ENCODE results near the gene MOB2.

The MOB2 gene

DNA sequence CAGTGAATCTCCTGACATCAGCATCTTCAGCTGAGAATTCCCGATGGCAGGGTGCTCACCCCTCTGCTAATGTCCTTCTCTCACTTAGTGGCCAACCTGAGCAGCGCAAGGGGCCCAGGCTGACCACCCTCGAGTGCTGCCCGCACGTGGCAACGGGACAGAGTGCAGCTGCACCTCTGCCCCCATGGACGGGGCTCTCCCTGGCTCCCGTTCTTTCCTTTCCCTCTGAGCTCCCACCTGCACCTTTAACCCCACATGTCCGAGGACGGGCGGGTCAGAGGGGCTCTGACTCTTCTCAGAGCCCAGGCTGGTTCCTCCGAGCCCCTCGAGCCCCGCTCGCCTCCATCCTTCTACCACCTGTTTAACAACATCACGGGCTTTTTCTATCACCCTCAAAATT is 19.8 kb downstream of the MOB2 start:
- CTCF ChIA-PET = no interaction called here

DNA sequence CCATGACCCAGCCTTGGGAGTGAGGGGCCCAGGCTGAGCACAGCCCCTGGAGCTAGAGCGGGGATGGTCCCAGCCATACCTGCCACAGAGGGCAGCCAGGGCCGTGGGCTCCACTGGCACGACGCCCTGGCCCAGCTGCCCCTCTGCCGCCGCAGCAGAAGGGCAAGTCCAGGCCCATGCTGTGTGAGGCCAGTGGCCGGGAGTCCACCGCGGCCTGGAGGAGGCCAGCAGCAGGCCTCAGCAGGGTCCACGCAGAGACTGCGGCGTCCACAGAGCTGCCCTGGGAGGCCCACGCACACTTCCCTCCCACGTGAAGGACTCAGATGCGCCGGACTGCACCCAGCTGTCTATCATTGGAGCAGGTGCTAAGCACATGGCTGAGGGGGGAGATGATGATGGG is 23.5 kb downstream of the MOB2 start:
- Histone ChIP-seq H3K9me3 (ENCODE audit: control extremely low read depth in 1 of 5, control insufficient read depth in 4 of 5, insufficient read depth in 2 of 5, low read depth in 1 of 5, low read length in 4 of 5) (peaks cover 0 to 12% (median 5%) of the 10 kb centered on the region in 5 experiments), H3K4me1 (ENCODE audit: control extremely low read depth in 1 of 4, control insufficient read depth in 4 of 4, insufficient read depth in 4 of 4, low read length in 3 of 4) (no peaks in the 10 kb centered on the region), H3K4me3 (ENCODE audit: control insufficient read depth in 1 of 7, extremely low read depth in 1 of 7, insufficient read depth in 4 of 7, low read depth in 2 of 7, low read length in 6 of 7) (no peak overlapping the region), H3K27ac (ENCODE audit: insufficient read depth in 1 of 2, low read depth in 1 of 2, low read length in 2 of 2, poor library complexity in 1 of 2, severe bottlenecking in 2 of 2) (no peak overlapping the region), H3K36me3 (ENCODE audit: control insufficient read depth in 4 of 4, insufficient read depth in 4 of 4, low read length in 3 of 4) (peaks cover 0 to 21% (median 3%) of the 10 kb centered on the region in 4 experiments), H3K27me3 (replicated peaks in 2 of 5; ENCODE audit: control insufficient read depth in 4 of 5, insufficient read depth in 5 of 5, low read length in 4 of 5) (no peaks in the 10 kb centered on the region)
- ChIA-PET CTCF (interaction anchor here (1.4 to 1.7 kb wide), 2 partner anchors 9 to 53 kb away, joined by 4 read pairs; no protein-coding TSS in a partner anchor), POLR2A (no interaction called here)
- DNase-seq = no peak
- 96% methylated on average over 13 of the region's 16 CpGs for WGBS (ENCODE audit: insufficient coverage)

More for the DNA sequence above, 19.8 kb downstream of the MOB2 start:
- H3K27ac ChIP-seq (ENCODE audit: insufficient read depth in 1 of 2, low read depth in 1 of 2, low read length in 2 of 2, poor library complexity in 1 of 2, severe bottlenecking in 2 of 2) = no peak overlapping the region
- H3K9me3 ChIP-seq (ENCODE audit: control extremely low read depth in 1 of 5, control insufficient read depth in 4 of 5, insufficient read depth in 2 of 5, low read depth in 1 of 5, low read length in 4 of 5) = peaks cover 0 to 12% (median 5%) of the 10 kb centered on the region in 5 experiments
- peaks cover 0 to 52% (median 19%) of the 10 kb centered on the region in 4 experiments for H3K36me3 ChIP-seq (ENCODE audit: control insufficient read depth in 4 of 4, insufficient read depth in 4 of 4, low read length in 3 of 4)
- H3K4me1 ChIP-seq (ENCODE audit: control extremely low read depth in 1 of 4, control insufficient read depth in 4 of 4, insufficient read depth in 4 of 4, low read length in 3 of 4) = no peaks in the 10 kb centered on the region
- no peak for DNase-seq
- no peaks in the 10 kb centered on the region for H3K27me3 ChIP-seq (replicated peaks in 2 of 5; ENCODE audit: control insufficient read depth in 4 of 5, insufficient read depth in 5 of 5, low read length in 4 of 5)
- 95% methylated on average over 13 of the region's 16 CpGs for WGBS (ENCODE audit: insufficient coverage)
- POLR2A ChIA-PET = no interaction called here
- no peak overlapping the region for H3K4me3 ChIP-seq (ENCODE audit: control insufficient read depth in 1 of 7, extremely low read depth in 1 of 7, insufficient read depth in 4 of 7, low read depth in 2 of 7, low read length in 6 of 7)

DNA sequence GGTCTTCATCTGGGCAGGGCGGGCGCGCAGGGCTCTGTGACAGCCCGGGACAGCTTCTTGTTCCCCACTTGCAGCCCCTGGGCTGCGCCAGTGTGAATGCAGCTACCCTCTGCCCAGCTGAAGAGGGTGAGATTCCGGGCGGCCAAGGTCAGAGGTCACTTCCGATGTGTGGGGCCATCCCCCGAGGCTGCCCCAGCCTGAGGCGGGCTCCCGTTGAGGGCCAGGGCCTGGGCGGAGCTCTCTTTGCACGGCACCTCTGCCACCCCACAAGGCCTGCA is 23.9 kb downstream of the MOB2 start:
- no peak for DNase-seq
- Histone ChIP-seq H3K27ac (ENCODE audit: insufficient read depth in 1 of 2, low read depth in 1 of 2, low read length in 2 of 2, poor library complexity in 1 of 2, severe bottlenecking in 2 of 2) (no peak overlapping the region), H3K9me3 (ENCODE audit: control extremely low read depth in 1 of 5, control insufficient read depth in 4 of 5, insufficient read depth in 2 of 5, low read depth in 1 of 5, low read length in 4 of 5) (peaks cover 0 to 12% (median 5%) of the 10 kb centered on the region in 5 experiments), H3K4me1 (ENCODE audit: control extremely low read depth in 1 of 4, control insufficient read depth in 4 of 4, insufficient read depth in 4 of 4, low read length in 3 of 4) (no peaks in the 10 kb centered on the region), H3K4me3 (ENCODE audit: control insufficient read depth in 1 of 7, extremely low read depth in 1 of 7, insufficient read depth in 4 of 7, low read depth in 2 of 7, low read length in 6 of 7) (no peak overlapping the region), H3K36me3 (ENCODE audit: control insufficient read depth in 4 of 4, insufficient read depth in 4 of 4, low read length in 3 of 4) (peaks cover 0 to 21% (median 3%) of the 10 kb centered on the region in 4 experiments), H3K27me3 (replicated peaks in 2 of 5; ENCODE audit: control insufficient read depth in 4 of 5, insufficient read depth in 5 of 5, low read length in 4 of 5) (no peaks in the 10 kb centered on the region)
- WGBS (ENCODE audit: insufficient coverage) = 95% methylated on average over 13 of the region's 13 CpGs
- ChIA-PET POLR2A (no interaction called here), CTCF (interaction anchor here (1.4 kb wide), 1 partner anchor 53 kb away, joined by 4 read pairs; no protein-coding TSS in a partner anchor)

DNA sequence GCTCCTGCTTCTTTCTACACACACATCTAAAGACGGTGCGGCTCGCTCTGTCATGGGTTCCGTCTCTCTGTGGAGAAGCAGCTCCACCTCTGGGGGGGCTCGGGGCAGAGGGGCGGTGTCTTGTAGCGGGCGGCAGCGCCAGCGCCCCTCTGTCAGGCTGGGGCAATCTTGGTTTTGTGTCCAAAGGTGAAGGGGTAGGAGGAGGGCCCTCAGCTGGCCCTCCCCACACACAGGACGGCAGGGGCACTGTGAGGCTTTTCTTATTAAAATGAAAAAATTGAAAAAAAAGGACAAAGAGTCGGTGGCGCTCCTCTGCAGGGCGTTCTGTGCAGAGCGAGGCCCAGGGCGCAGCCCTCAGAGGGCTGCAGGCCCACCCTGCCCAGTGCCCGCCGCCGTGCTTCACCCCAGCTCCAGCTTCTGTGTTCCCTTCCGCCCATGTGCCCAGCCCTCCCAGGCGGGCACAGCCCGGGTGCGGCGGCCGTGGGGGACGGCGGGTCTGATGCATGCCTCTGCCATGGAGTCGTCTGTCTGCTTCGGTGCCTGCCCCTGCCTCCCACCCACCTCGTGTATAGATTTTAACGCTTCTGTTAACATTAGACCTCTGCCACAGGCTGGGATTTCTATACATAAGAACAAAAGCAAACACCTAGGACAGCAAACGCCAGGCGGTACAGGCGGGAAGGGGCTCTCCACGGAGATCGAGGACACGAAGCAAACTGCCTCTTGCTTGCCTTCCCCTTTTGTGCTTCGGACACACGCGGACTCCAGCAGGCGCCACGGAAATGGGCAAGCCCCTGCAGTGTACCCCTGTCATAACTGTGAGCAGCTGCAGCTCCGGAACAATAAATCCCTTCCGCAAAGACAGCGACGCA is 24.5 kb downstream of the MOB2 start:
- Histone ChIP-seq H3K27ac (ENCODE audit: insufficient read depth in 1 of 2, low read depth in 1 of 2, low read length in 2 of 2, poor library complexity in 1 of 2, severe bottlenecking in 2 of 2) (no peak overlapping the region), H3K4me1 (ENCODE audit: control extremely low read depth in 1 of 4, control insufficient read depth in 4 of 4, insufficient read depth in 4 of 4, low read length in 3 of 4) (no peaks in the 10 kb centered on the region), H3K9me3 (ENCODE audit: control extremely low read depth in 1 of 5, control insufficient read depth in 4 of 5, insufficient read depth in 2 of 5, low read depth in 1 of 5, low read length in 4 of 5) (peaks cover 0 to 12% (median 5%) of the 10 kb centered on the region in 5 experiments), H3K27me3 (replicated peaks in 2 of 5; ENCODE audit: control insufficient read depth in 4 of 5, insufficient read depth in 5 of 5, low read length in 4 of 5) (no peaks in the 10 kb centered on the region), H3K4me3 (ENCODE audit: control insufficient read depth in 1 of 7, extremely low read depth in 1 of 7, insufficient read depth in 4 of 7, low read depth in 2 of 7, low read length in 6 of 7) (no peak overlapping the region), H3K36me3 (ENCODE audit: control insufficient read depth in 4 of 4, insufficient read depth in 4 of 4, low read length in 3 of 4) (peaks cover 0 to 18% (median 3%) of the 10 kb centered on the region in 4 experiments)
- ChIA-PET CTCF (interaction anchor here (0.7 kb wide), 1 partner anchor 52 kb away, joined by 3 read pairs; no protein-coding TSS in a partner anchor), POLR2A (no interaction called here)
- WGBS (ENCODE audit: insufficient coverage) = 97% methylated on average over 27 of the region's 46 CpGs
- DNase-seq = no peak

DNA sequence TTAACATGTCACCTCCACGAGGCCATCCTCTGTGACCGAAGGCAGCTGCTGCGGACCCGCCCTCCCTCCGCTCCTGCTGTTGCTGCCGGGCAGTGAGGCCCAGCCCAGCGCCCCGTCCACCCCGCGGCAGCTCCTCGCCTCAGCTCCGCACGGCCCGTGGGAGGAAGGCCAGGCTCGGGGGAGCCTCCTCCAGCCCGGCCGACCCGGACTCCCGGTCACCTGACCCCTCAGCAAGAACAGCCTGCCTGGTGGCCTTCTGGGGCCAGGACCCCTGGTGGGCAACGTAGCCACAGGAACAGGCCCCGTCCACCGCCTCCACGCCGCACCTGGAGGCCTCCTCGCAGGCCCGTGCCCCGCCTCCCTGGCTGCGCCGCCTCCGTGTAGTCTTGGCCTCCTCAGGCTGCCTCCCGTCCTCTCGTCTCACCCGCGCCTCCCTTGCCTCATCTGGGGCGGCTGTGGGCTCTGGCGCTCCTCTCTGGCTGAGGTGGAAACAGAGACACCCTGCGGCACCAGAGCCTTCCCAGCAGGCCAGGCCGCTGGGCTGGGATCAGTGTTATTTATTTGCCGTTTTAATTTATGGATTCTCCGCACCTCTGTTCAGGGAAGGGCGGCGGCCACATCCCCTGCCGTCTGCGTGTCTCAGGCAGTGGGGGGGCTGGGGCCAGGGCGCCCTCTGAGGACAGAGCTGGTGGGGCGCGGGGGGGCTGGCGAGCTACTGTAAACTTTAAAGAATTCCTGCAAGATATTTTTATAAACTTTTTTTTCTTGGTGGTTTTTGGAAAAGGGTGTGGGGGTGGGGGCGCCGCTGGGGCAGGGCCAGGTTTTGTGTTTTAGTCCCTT is 25.4 kb downstream of the MOB2 start:
- H3K36me3 ChIP-seq (ENCODE audit: control insufficient read depth in 4 of 4, insufficient read depth in 4 of 4, low read length in 3 of 4) = peaks cover 0 to 16% (median 3%) of the 10 kb centered on the region in 4 experiments
- WGBS (ENCODE audit: insufficient coverage) = 93% methylated on average over 44 of the region's 50 CpGs
- POLR2A ChIA-PET = no interaction called here
- H3K4me3 ChIP-seq (ENCODE audit: control insufficient read depth in 1 of 7, extremely low read depth in 1 of 7, insufficient read depth in 4 of 7, low read depth in 2 of 7, low read length in 6 of 7) = no peak overlapping the region
- peaks cover 0 to 12% (median 5%) of the 10 kb centered on the region in 5 experiments for H3K9me3 ChIP-seq (ENCODE audit: control extremely low read depth in 1 of 5, control insufficient read depth in 4 of 5, insufficient read depth in 2 of 5, low read depth in 1 of 5, low read length in 4 of 5)
- DNase-seq = no peak
- CTCF ChIA-PET = interaction anchor here (0.7 kb wide), 1 partner anchor 53 kb away, joined by 3 read pairs; no protein-coding TSS in a partner anchor
- H3K4me1 ChIP-seq (ENCODE audit: control extremely low read depth in 1 of 4, control insufficient read depth in 4 of 4, insufficient read depth in 4 of 4, low read length in 3 of 4) = no peaks in the 10 kb centered on the region
- no peak overlapping the region for H3K27ac ChIP-seq (ENCODE audit: insufficient read depth in 1 of 2, low read depth in 1 of 2, low read length in 2 of 2, poor library complexity in 1 of 2, severe bottlenecking in 2 of 2)
- no peaks in the 10 kb centered on the region for H3K27me3 ChIP-seq (replicated peaks in 2 of 5; ENCODE audit: control insufficient read depth in 4 of 5, insufficient read depth in 5 of 5, low read length in 4 of 5)

DNA sequence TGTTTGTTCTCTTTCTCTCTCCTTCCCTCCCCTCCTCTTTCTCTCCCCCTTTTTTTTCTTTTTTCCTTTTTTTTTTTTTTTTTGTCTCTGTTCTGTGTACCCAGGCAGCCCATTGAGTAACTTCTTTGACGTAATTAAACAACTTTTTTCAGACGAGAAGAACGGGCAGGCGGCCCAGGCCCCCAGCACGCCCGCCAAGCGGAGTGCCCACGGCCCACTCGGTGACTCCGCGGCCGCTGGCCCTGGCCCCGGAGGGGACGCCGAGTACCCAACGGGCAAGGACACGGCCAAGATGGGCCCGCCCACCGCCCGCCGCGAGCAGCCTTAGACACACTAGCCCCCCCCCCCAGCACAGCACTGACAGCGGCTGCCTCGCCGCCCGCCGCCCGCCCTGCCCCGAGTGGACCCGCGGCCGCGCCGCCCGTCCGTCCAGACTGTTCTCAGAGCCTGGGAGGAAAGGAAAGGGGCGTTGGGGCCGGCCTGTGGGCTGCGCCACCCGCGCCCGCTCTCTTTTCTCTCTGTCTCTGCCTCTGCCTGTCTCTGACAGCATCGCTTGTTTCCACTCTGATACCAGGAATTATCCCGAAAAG is 26.1 kb downstream of the MOB2 start:
- Histone ChIP-seq H3K27me3 (replicated peaks in 2 of 5; ENCODE audit: control insufficient read depth in 4 of 5, insufficient read depth in 5 of 5, low read length in 4 of 5) (no peaks in the 10 kb centered on the region), H3K4me1 (ENCODE audit: control extremely low read depth in 1 of 4, control insufficient read depth in 4 of 4, insufficient read depth in 4 of 4, low read length in 3 of 4) (no peaks in the 10 kb centered on the region), H3K36me3 (ENCODE audit: control insufficient read depth in 4 of 4, insufficient read depth in 4 of 4, low read length in 3 of 4) (peaks cover 0 to 13% (median 3%) of the 10 kb centered on the region in 4 experiments), H3K9me3 (ENCODE audit: control extremely low read depth in 1 of 5, control insufficient read depth in 4 of 5, insufficient read depth in 2 of 5, low read depth in 1 of 5, low read length in 4 of 5) (peaks cover 0 to 12% (median 5%) of the 10 kb centered on the region in 5 experiments), H3K4me3 (ENCODE audit: control insufficient read depth in 1 of 7, extremely low read depth in 1 of 7, insufficient read depth in 4 of 7, low read depth in 2 of 7, low read length in 6 of 7) (no peak overlapping the region), H3K27ac (ENCODE audit: insufficient read depth in 1 of 2, low read depth in 1 of 2, low read length in 2 of 2, poor library complexity in 1 of 2, severe bottlenecking in 2 of 2) (no peak overlapping the region)
- DNase-seq = no peak
- ChIA-PET CTCF (no interaction called here), POLR2A (no interaction called here)
- WGBS (ENCODE audit: insufficient coverage) = 95% methylated on average over 21 of the region's 44 CpGs
